ENCODE measurements around the gene PHACTR1.

DNA sequence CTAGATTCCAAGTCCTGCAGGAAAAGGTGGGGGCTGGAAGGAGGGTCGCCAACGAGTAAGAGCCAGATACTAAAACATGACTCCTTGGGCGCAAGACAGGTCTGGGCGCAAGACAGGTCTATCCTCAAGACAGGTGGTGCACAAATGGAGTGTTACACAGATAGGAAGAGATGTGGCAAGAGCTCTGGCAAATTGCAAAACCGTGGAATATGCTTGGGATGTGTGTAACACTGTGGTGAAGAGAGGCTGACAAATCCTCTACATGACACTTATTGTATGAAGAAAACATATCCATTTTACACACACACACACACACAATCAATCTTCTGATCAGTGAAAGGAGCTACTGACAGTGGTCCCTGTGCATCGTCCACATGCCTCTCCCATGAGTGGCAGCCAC lies 534.1 kb downstream of the PHACTR1 start:
- no peak for TF ChIP-seq CTCF (IDR thresholded peaks at IDR 0.05)
- TF ChIP-seq POLR2A (IDR thresholded peaks at IDR 0.05) = no peak
